SK-N-MC (cell line): ENCODE data around the gene REG1A.

Experiments used
- EZH2 ChIP-seq: fragments of 200-600 bp; sonication (generic); IDR thresholded peaks from one replicate; pipeline ENCODE4 v1.6.1; 2017; ENCODE audit warnings: antibody characterized with exemption
- FOXP2 ChIP-seq: optimal IDR thresholded peaks from 2 replicates; pipeline ENCODE3; 2011; ENCODE audit warnings: mild to moderate bottlenecking, moderate library complexity; ENCODE audit not compliant: insufficient read depth; ENCODE audit errors: extremely low read length, control extremely low read depth
- POLR2AphosphoS5 ChIP-seq: IDR thresholded peaks from 2 replicates; pipeline ENCODE4 v1.6.1; 2012; ENCODE audit warnings: mild to moderate bottlenecking, low read depth, low read length, borderline replicate concordance

GRCh38 chr2:79162132-79162531 is 41.8 kb downstream of the REG1A start:
- no peak for TF ChIP-seq POLR2AphosphoS5
- no peak for TF ChIP-seq EZH2
- no peak for TF ChIP-seq FOXP2
